Occipital lobe (tissue), 2 donors: ENCODE data around the gene SCP2. TPM values are rescaled to one million over a fixed set of nuclear protein-coding genes. Genes with fewer than 3 reads are reported as not detected.
"Not testable (repeated sequence)": the region's sequence is repeated elsewhere in the genome, so short reads cannot be mapped to it uniquely, and the experiment has no call there.

ENCODE experiments used
- DNase-seq: peaks from one replicate; lab custom pipeline; 2025; lab: John Stamatoyannopoulos, UW
- total RNA-seq: library from RNA; depleted of rRNA; stranded (reverse); fragments of >200 nt; gene quantifications from one replicate; pipeline ENCODE4 v1.2.3, GENCODE V29; 2014

The SCP2 gene
- total RNA-seq, 1 donor from 2014 or later, result 72.7 TPM

- DNase-seq, result no peak
Measured at GRCh38 chr1:52916241-52916975, 10.7 kb upstream of the SCP2 start.

- DNase-seq, result no peak
Measured at GRCh38 chr1:52917156-52917555, 9.9 kb upstream of the SCP2 start.

DNA sequence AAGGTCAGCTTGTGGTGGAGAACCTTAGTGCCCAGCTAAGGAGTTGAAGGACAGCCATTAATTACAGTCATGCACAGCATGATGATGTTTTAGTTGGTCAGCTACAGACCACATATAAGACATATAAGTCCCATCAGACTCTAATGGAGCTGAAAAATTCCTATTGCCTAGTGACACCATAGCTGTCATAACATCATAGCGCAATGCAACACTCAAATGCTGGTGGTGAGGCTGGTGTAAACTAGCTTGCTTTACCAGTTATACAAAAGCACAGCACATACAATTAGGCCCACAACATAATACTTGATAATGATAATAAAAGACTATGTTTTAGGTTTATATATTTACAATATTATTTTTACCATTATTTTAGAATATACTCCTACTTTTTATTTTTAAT is 9.5 kb upstream of the SCP2 start:
- no peak for DNase-seq

GRCh38 chr1:52918201-52918600 is 8.9 kb upstream of the SCP2 start:
- no peak for DNase-seq

DNA sequence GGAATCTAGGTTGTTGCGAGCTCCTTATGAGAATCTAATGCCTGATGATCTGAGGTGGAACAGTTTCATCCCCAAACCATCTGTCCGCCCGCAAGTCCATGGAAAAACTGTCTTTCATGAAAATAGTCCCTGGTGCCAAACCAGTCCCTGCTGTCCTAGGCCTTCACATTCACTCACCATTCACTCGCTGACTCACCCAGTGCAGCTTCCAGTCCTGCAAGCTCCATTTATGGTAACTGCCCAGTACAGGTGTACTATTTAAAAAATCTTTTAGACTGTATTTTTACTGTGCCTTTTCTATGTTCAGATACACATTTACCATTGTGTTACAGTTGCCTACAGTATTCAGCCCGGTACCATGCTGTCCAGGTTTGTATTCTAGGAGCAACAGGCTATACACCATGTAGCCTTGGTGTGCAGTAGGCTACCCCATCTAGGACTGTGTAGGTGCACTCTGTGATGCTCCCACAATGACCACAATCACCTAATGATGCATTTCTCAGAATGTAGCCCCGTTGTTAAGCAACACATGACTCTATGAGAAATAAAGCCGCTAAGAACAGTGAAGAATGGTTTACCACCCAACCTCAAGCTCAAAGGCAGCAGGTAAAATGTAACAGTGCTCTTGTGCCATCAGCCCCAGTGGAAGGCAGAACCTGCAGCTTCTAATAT is 7.9 kb upstream of the SCP2 start:
- DNase-seq, result no peak

GRCh38 chr1:52919723-52920483 is 7.2 kb upstream of the SCP2 start:
- DNase-seq, result no peak

DNA sequence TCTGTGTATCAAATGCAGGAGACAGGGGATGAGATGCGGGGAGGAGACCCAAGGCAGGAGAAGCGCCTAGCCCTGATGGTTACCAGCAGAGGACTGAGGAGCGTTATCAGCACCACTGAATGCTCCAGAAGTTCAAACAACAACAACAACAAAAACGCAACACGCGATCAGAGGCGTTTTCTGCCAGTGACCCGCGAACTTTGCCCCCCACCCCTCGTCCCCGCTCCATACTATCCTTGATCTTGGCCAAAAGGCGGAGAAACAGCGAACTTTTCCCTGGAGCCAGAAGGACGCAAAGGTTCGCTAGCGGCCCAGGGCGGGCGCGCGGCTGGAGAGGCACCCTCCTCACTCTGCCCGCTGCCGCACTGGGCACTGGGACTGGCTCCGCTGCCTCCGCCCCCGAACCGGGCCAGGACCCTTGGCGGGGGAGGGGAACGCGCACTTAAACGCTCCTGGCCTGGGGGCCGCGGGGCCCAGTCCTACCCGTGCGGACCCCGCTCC is 6.2 kb upstream of the SCP2 start:
- no peak for DNase-seq

- DNase-seq, result no peak
Measured at GRCh38 chr1:52925571-52926005, 1.5 kb upstream of the SCP2 start.

DNA sequence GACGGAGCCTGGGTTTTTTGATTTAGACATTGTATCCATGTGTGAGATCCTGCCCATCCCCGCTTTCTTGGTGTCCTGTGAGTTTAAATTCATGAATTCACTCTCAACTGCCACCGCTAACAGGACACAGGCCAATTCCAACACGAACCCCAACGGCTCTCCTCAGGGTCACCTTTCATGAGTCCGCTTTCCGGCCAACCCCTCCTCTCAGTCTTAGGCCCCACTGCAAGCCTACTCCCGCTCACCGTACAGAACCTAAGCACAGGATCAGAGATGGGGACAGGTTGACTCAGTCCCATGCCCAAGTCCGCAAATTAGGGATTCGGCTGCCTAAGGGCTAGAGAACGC is 238 bp upstream of the SCP2 start:
- no peak for DNase-seq

- no peak for DNase-seq
Measured at GRCh38 chr1:52928015-52928404, 934 bp downstream of the SCP2 start.

GRCh38 chr1:52929019-52929418 is 1.9 kb downstream of the SCP2 start:
- no peak for DNase-seq

GRCh38 chr1:52937433-52938182 is 10.5 kb downstream of the SCP2 start:
- no peak for DNase-seq

DNA sequence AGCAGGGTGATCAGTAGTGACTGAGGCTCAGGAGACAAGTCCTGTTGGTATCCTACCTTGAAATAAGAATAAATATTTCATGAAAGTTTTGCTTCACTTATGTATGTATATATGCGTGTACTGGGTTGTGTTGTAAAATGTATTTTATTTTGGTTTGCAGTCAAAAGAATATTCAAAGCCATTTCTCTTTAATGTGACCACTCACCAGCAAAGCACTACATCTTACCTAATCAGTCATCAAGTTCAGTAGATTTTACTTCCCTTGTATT is 11.0 kb downstream of the SCP2 start:
- no peak for DNase-seq

DNA sequence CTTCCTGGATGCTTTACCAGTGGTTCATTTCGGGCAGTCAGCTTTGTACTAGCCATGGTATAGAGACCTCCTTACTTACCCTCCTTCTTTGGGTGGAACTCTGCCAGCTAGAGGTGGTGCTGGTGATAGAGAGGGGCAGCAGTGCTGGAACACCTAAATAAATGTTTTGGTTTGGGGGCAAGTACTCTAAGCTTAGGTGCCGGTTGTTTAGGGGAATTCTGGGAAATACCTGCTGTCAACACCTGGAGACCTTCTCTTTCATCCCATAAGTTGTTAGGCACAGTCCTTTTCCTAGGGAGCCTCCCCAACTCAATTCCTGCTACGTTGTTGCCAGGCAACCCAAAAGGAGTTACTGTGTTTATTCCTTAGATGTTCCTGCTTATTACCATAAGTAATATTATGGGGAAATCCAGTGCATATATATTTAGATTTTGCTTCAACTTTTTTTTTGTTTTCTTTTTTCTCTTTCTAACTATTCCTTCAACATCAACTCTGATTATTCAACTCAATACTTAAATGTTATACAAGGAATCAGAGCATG is 16.9 kb downstream of the SCP2 start:
- DNase-seq, result no peak

DNA sequence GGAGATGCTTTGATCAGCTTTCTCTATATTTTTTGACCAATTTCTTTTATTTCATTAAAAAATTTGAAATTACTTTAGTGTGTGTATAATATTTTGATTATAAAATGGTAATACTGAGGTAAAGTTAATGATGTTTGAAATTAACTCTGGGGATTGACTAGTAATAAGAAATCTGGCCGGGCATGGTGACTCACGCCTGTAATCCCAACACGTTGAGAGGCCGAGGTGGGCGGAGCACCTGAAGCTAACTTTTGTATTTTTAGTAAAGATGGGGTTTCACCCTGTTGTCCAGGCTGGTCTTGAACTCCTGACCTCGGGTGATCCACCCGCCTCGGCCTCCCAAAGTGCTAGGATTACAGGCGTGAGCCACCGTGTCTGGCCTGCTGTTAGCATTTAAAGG is 17.5 kb downstream of the SCP2 start:
- DNase-seq, result no peak

DNA sequence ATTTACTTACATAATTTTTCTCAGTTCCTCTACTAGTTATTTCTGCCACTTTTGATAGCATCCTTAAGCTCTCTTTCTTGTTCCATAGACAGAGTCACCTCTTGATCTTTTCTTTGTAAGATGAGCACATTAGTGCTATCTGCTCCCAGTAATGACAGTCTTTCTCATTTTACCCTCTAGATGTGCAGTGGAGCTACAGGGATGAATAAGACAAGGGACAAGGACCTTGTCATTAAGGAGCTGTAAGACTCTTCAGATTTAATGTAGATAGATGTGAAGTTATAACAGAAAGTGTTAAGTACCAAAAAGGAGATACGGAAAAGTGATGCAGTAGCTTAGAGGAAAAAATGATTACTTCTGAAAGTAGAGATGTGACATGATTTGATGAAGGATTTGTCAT is 20.4 kb downstream of the SCP2 start:
- DNase-seq, result no peak

- DNase-seq, result not testable (repeated sequence)
Measured at GRCh38 chr1:52949602-52950001, 22.5 kb downstream of the SCP2 start.

- DNase-seq, result no peak
Measured at GRCh38 chr1:52952112-52952511, 25.0 kb downstream of the SCP2 start.

DNA sequence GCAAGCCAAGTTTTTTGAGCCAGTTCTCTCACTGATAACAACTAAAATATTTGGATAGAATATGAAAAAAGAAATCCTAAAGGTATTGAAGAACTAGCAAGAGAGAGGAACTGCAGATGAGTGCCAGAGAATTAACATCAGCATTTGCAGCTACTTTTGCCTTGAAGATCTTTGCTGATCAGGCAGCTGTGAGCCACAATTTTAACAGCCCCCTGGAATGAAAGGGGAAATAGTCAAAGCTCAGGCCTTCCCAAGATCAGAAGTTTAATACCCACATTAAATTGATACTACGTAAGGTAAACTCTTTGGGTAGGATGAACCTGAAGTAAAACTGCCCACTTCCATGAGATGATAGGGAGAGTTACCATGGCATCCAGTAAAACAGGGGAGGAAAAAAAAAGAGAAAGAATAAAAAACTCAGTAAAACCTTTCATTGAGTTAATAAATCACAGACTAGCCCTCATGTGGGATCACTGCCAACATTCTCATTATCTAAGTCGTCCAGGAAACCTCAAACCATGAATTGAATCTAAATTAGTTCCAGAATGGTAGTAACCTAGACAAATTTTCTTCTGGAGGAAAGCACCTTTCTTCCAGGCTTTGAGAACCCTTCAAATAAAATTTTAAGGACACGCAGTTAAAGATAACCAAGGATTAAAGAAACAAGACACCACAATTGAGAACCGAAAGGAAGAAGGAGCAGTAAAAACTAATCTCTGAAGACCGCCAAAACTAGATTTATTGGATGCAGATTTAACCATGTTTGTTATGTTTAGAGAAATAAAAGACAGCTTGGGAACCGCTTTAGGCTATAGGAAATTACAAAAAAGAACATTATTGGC is 28.3 kb downstream of the SCP2 start:
- DNase-seq, result no peak

GRCh38 chr1:52963101-52963500 is 36.0 kb downstream of the SCP2 start:
- no peak for DNase-seq

DNA sequence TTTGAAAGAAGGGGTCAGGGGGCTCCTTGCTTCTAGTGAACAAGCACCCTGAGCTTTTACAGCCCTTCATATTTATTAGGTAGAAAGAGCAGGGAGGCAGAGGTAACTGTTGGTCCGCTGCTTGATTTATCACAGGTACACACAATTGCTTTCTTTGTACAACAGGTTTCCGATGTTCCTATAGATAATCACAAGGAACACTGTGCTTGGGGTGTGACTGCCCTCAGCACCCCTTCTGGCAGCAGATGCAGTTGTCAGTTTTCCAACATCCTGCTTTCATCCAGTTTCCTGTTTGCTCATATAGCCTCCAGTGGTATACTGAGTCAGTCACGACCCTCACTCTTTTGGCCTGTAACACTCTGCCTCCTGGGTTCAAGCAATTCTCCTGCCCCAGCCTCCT is 40.6 kb downstream of the SCP2 start:
- DNase-seq, result no peak
